IPS-11a (cell line): Measurements from ENCODE around the gene RHOA.
"Not testable (repeated sequence)": the region's sequence is repeated elsewhere in the genome, so short reads cannot be mapped to it uniquely, and the experiment has no call there.

ENCODE experiments used
- H3K4me3 ChIP-seq: one replicate; pipeline ENCODE4 v1.5.1; 2013; ENCODE audit warnings: low read depth, low read length, control low read depth

Gene RHOA

DNA sequence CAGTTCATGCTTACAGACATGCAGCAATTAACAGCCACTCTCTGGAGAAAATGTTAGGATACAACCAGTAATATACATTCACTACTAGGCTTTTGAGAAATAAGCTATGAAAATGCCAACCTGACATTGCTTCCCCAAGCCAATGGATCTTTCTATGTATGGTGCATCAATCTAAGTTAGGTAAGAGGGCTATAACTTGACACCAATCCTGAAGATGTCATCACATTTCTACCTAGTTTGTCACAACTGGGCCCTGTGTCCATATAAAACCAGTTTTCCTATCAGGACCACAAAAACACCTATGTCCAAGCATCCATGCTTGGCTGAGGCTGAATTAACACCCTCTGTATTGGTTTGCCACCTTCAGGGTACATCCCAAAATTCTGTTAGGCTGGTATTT lies 39.8 kb downstream of the RHOA start:
- H3K4me3 ChIP-seq = no peak overlapping the region

DNA sequence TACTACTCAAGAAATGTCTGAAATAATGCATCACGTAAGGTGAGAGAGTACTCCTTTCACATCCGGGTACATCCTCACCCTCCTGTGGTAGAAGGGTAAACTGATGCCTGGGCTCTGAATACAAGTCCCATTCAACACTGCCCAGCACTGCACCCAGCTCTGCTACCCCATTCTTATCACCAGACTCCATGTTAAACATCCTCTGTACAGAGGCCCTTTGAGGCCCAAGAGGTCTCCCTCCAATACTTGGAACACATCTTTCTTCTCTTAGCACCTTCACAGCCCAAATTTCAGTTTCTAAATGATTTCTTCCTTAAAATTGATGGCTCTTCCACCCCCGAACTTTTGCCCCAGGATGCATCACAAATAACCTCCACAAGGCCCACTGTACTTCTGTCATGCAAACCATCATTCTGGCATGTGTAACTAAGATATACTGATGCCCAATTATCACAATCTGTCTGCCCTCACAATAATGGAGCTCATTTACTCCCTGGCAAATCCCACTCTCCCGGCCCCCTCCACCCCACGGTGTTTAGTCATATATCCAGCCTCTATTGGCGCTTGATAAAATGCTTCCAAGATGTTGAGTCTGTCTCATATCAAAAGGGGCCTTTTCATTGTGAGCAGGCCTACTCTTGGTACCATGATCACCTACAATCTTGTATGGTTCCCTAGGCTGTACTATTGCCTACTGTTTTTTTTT lies 41.0 kb downstream of the RHOA start:
- no peak overlapping the region for H3K4me3 ChIP-seq

DNA sequence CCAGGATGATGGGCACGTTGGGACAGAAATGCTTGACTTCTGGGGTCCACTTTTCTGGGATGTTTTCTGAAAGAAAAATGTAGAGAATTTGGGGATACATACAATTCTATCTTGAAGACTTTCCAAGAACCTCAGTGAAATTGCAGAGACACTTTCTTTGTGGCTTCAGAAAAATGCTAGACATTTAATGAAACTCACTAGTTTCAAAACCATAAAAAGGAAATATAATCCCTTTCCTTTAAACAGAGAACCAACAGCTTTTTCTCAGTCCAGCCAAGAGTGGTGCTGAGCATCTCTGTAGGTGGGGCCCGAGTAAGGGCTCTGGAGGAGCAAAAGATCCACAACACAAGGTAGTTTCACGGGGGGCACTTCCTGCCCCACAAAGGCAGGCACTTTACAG lies 49.2 kb downstream of the RHOA start:
- H3K4me3 ChIP-seq = no peak overlapping the region

DNA sequence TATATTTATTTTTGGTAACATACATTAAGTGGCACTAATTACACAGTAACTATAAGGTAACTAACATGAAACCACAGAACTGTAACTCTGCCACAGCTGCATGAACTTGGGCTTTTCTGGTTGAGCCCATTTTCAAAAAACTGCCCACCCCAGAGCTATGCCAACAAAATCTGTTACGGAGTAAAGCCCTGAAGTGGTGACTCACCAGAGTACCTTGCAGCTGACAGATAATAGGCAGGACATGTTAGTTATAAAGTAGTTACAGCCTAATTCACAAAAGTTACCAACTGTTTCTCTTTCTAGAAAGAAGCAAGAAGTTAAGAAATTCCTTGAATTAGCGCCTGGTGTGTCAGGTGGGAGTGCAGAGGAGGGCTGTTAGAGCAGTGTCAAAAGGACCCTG lies 52.2 kb downstream of the RHOA start:
- H3K4me3 ChIP-seq = no peak overlapping the region

DNA sequence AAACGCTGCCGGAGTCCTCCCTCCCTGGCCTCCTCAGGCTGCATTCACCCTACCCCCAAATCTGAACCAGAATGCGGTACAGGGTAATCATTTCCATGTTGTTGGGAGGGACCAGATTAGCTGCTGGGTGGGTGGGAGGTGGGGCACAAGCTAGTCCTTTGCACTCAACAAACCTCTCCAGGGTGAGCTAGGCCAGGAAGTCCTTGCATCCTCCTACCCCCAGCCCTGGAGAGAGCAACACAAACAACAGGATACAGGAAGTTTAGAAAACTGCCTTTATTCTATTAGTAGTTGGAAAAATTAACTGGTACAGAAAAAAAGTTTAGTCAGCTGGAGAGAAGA lies 52.9 kb downstream of the RHOA start:
- peak overlapping the region; percentile 29 for H3K4me3 ChIP-seq

DNA sequence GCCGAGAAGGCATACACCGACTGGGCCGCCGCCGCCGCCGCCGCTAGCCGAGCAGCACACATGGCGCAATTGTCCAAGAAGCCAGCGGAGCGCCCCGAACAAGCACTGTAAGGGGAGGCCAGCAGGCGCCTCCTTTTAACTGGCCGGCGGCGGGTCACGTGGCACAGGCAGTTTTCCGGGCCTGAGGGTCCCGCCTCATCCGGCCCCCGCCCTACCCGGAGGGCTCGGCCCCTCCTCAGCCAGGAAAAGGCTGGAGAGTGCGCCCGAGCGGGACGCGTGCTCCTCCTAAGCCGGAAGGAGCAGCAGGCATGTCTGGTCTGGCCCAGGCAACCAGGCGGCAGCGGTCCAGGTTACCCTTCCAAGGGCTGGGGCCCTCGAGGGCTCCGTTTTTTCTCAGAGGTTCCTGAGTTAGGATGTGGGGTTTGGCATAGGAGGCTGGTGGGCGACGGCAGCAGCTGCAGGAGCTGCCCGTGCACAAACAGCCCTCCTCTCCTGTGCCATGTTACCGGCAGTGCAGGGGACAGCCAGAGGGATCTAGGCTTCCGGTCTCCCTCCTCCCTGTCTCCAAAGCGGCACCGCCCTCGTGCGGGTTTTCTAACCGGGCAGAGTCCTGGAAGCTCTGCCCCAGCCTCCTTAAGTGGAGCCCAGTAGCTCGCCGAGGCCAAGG lies 53.4 kb downstream of the RHOA start, which contains the start of gene GPX1:
GPX1 (minus strand) TSS at position 137 of the 667 bp plus-strand sequence; CDS start at position 62, 75 bp downstream.
- peak within 1 kb of the TSS; percentile 66 for H3K4me3 ChIP-seq

DNA sequence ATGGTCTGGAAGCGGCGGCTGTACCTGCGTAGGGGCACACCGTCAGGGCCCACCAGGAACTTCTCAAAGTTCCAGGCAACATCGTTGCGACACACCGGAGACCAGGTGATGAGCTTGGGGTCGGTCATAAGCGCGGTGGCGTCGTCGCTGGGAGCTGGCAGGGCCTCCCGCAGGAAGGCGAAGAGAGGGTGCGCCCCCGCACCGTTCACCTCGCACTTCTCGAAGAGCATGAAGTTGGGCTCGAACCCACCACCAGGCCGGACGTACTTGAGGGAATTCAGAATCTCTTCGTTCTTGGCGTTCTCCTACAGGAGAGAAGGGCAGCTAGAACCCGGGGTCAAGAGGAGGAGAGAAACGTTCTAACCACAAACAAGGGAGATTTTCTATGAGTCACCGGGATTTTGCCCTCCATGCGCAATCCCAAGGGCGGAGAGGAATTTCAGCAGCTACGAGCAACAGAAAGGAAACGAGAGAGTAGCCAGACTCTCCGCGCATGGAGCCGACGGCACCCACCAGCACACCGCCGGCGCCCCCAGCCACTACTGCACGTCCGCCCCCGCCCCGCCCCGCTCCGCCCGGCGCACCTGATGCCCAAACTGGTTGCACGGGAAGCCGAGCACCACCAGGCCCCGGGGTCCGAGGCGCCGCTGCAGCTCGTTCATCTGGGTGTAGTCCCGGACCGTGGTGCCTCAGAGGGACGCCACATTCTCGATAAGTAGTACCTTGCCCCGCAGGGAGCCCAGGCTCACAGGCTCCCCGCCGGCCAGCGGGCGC lies 54.1 kb downstream of the RHOA start:
- H3K4me3 ChIP-seq = peak overlapping the region; percentile 66

DNA sequence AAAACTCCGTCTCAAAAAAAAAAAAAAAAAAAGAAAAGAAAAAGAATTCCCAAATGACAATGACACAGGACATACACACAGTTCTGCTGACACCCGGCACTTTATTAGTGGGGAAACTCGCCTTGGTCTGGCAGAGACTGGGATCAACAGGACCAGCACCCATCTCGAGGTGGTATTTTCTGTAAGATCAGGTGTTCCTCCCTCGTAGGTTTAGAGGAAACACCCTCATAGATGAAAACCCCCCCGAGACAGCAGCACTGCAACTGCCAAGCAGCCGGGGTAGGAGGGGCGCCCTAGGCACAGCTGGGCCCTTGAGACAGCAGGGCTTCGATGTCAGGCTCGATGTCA lies 54.7 kb downstream of the RHOA start:
- peak overlapping the region; percentile 66 for H3K4me3 ChIP-seq

DNA sequence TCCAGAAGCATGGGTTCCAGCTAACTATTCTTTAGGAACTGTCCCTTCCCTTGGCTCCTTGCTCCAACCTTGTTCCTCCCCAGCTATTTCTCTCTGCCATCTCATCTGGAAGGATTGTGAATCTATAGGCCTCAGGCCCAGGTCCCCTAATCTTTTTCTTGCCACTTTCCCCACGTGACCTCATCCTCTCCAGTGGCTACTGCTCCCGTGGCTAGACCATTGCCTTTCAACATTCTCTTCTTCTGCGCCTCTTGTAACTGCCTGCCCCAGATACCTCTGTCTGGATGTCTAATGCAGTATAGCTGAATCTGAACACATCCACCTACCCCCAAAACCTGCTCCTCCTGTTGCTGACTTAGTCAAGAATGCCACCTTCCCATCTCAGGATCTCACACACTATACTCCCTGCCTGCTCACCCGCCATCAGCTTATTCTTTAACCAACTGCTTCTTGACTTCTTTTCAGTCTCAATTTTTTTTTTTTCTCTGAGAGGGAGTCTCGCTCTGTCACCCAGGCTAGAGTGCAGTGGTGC lies 58.8 kb downstream of the RHOA start:
- H3K4me3 ChIP-seq = no peak overlapping the region

DNA sequence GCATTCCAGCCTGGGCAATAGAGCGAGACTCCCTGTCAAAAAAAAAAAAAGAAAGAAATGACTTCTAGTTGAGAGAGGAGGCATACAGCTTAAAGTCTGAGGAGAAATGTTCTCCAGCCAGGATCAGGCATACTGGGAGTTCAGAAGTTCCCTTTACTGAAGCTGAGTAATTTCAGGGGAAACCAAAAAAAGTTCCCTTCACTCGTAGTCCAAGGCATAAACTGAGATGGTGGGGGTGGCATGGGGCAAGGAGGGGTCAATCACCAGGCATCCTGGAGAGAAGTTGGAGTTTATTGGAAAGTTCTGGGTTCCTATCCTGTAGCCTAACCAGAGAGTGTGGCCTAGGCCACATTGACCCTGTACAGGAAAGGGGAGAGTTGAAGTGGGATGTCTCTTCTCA lies 59.5 kb downstream of the RHOA start:
- no peak overlapping the region for H3K4me3 ChIP-seq

DNA sequence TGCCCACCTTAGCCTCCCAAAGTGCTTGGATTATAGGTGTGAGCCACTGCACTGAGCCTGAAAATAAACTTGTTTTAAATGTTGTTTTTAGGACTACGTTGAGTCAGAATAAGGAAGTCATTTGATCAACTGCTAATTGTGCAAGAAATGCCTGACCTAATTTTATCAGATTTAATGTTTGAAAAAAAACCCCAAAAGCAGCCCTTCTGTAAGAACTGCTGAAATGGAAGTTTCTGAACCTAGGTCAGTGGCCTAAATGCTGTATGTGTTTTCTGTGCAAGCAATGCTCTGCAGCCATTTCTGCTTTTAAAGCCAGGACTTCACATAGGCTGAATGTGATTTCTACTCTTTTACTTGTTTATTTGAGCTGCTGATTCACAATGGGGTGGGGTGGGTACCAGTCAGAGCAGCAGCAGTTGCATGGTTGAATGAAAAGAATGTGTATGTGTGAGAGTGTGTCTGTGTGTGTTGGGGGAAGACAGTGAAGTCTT lies 60.2 kb downstream of the RHOA start:
- H3K4me3 ChIP-seq = no peak overlapping the region

DNA sequence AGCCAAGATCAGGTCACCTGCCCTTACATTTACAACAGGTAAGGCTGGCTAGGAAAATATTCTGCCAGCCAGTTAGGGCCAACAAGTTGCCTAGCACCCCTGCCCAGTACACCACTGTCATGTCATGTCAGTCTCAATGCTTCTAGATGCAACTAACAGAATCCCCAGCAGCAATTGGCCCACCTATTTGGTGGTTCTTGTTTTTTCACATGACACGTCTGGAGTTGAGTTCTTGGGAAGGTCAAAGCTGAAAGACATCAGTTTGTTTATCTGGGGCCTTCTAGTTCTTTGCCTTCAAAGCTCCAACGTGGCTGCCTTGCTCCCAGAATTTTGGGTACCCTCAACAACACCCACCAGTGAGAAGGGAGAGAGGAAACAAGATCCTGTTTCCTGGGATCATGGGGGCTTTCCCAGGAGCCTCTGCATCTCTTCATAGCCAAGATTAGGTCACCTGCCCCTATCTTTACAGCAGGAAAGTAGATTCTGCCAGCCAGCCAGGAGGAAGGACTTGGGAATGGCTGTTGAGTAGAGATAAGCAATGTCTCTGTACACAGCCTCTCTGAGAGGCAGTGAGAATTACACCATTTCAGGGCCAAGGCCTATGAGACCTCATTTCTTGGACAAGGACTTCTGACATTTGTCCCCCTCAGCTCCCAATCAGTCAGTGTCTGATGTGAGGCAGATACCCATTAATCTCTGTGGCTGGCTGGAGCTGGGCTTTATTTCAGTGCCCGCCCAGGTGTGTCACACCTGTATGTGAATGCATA lies 62.2 kb downstream of the RHOA start:
- H3K4me3 ChIP-seq = no peak overlapping the region

DNA sequence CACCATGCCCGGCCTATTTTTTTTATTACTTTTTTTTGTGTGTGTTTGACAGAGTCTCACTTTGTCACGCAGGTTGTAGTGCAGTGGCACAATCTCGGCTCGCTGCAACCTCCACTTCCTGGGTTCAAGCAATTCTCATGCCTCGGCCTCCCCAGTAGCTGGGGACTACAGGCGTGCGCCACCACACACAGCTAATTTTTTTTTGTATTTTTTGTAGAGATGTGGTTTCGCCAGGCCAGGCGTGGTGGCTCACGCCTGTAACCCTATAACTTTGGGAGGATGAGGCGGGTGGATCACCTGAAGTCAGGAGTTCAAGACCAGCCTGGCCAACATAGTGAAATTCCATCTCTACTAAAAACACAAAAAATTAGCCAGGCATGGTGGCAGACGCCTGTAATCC lies 63.4 kb downstream of the RHOA start:
- H3K4me3 ChIP-seq = not testable (repeated sequence)

DNA sequence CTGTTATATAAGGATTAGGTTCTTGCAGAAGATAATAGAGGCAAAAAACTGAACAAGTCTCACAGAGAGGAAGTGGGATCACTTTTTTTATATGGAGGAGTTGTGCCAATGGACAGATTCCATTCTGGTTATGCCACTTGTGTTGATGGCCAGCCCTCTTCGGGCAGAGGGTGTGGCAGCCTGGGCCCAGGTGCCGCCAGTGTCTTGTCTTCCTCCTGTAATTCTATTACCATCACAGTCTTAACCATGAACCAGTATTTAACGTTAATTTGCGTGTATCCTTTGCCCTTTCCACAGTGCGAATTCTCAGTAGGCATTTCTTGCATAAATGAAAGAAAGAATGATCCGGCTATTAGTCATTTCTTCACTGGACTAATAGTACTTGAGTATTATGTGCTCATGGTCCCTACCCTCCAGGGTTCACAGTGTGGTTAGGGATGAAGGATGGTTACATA lies 65.0 kb downstream of the RHOA start:
- H3K4me3 ChIP-seq = no peak overlapping the region

DNA sequence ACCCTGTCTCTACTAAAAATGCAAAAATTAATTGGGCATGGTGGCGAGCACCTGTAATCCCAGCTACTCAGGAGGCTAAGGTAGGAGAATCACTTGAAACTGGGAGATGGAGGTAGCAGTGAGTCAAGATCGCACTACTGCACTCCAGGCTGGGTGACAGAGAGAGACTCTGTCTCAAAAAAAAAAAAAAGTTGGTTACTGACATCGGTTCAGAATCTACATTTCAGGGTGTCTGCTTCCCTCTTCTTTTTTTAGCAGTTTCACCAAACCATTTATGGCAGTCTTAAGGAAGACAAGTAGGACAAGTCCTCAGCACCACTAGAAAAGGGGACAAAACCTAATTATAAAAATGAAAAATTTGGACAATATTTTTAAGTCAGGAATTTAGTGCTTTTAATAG lies 68.6 kb downstream of the RHOA start:
- H3K4me3 ChIP-seq = no peak overlapping the region

DNA sequence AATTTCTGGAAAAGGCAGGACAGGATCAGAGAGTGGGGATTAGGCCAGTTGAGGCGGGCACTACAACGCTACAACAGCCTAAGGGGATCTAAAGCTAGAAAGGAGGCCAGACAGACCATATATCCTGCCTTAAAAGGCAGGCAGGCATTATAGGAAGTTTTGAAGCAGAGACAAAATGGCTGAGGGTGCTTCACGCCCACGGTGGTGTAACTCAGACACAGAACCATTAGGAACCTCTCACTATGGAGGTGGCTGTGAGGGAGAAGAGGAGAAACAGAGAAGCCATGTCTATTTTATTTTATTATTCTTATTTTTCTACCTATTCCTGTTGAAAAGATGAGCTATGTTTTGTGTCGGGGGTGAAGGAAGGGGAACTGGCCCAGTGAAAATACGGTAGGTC lies 69.8 kb downstream of the RHOA start:
- no peak overlapping the region for H3K4me3 ChIP-seq

DNA sequence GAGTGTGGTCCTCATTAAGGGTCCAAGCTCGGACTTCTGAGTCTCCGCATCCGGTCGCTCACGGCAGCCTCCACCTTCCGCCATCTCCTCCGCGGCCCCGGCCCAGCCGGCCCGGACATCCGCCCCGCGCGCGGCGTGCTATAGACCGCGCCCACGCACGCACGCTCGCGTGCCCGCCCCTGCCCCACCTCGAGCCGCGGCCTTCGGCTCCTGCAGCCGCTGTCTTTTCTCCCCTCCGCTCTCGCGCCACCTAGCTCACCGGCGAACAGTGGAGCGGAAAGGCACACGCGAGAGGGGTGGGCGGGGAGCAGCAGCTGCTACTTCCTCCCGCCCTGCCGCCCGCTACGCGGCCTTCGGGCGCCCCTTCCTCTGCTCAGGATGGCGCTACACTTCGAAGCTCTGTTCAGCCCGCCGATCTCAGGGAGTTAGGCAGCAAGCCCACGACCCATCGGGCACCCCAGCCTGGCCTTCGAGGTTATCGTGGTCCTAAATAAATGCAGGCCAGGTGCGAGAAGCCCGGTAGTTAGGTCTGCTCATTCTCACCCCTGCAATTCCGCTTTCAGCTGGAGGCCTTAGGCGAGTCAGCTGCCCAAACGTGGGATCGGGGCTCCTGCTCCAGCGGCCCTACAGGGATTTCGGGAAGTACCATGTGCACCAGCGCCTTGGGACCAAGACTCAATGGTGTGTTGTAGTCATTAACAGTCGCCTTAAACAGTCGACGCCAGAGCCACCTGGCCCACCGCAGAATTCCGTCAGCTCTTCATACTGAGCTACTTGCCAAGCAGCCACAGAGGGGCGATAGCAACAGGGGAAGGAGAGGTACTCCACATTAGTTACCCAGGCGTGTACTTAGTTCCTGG lies 71.6 kb downstream of the RHOA start, which contains the start of gene USP4:
USP4 (minus strand) TSS at position 113 of the 860 bp plus-strand sequence; CDS start at position 84, 29 bp downstream.
- H3K4me3 ChIP-seq = peak within 1 kb of the TSS; percentile 70

DNA sequence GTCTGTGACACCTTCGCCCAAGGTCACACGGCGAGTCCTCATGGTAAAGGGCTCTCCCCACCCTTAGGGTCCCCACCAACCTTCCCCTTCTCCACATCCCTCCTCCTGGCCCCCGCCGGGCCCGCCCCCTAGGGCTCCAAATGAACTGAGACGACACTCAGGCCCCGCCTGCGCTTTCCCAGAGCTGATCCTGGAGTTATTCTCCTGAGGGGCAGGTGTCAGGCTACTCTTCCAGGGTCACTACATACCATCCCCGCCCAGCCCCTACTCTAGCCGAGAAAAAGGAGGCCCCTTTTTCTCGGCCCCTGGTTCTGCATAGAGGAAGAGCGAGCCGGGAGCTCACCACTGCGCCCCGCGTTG lies 72.2 kb downstream of the RHOA start:
- peak overlapping the region; percentile 70 for H3K4me3 ChIP-seq

DNA sequence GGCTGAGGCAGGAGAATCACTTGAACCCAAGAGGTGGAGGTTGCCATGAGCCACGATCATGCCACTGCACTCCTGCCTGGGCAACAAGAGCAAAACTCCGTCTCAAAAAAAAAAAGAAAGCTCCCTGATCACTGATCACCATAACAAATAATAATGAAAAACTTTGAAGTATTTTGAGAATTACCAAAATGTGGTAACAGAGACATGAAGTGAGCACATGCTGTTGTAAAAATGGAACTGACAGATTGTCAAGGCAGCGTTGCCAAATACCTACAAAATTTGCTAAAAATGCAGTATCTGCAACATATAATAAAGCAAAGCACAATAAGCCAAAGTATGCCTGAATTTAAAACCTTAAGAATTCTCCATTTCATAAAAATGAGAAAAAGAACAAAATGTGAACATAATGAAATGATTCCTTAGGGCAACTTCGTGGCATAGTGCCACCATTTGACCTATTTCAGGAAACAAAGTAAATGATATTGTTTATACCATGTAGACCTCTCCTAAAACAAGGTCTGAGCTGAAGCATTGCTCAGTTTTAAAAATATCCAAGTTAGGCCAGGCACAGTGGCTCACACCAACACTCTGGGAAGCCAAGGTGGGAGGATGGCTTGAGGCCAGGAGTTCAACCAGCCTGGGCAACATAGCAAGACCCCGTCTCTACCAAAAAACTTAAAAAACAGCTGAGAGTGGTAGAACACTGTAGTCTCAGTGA lies 77.7 kb downstream of the RHOA start:
- H3K4me3 ChIP-seq = no peak overlapping the region
